Testis (tissue), 2 donors: ENCODE data around the gene FXR1.

Experiments
- POLR2A ChIP-seq: fragments of 450-650 bp; IDR thresholded peaks from one replicate; pipeline ENCODE4 v1.6.1; 2017; ENCODE audit warnings: antibody characterized with exemption, mild to moderate bottlenecking, moderate library complexity
- TF ChIP-seq, protein P1 (sequence below), 3 experiments: fragments of 450-650 bp in 2 of 3; fragments of 200-600 bp in 1 of 3; sonication (generic) in 1 of 3; IDR thresholded peaks; one replicate each; pipeline ENCODE4 v1.5.1; 2016 to 2019; ENCODE audit warnings: antibody characterized with exemption in 3 of 3, mild to moderate bottlenecking in 2 of 3, moderate library complexity in 1 of 3

DNA sequence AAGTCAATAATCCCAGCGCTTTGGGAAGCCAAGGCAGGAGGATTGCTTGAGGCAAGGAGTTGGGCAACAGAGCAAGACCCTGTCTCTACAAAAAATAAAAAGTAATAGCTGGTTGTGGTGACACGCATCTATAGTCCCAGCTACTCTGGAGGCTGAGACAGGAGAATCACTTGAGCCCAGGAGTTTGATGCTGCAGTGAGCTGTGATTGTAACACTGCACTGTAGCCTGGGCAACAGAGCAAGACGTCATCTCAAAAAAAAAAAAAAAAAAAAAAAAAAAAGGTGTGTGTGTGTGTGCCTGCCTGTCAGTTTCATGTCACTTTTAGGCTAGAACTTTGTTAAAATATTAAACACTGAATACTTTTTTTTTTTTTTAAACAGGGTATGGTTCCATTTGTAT lies 48.6 kb downstream of the FXR1 start:
- TF ChIP-seq, protein P1, sequence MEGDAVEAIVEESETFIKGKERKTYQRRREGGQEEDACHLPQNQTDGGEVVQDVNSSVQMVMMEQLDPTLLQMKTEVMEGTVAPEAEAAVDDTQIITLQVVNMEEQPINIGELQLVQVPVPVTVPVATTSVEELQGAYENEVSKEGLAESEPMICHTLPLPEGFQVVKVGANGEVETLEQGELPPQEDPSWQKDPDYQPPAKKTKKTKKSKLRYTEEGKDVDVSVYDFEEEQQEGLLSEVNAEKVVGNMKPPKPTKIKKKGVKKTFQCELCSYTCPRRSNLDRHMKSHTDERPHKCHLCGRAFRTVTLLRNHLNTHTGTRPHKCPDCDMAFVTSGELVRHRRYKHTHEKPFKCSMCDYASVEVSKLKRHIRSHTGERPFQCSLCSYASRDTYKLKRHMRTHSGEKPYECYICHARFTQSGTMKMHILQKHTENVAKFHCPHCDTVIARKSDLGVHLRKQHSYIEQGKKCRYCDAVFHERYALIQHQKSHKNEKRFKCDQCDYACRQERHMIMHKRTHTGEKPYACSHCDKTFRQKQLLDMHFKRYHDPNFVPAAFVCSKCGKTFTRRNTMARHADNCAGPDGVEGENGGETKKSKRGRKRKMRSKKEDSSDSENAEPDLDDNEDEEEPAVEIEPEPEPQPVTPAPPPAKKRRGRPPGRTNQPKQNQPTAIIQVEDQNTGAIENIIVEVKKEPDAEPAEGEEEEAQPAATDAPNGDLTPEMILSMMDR (IDR thresholded peaks at IDR 0.05): no peak
- no peak for TF ChIP-seq POLR2A
